HCT116 (cell line): ENCODE results near the gene SHF. TPM values are rescaled to one million over a fixed set of nuclear protein-coding genes. Genes with fewer than 3 reads are reported as not detected.

Experiments
- ATAC-seq: fragments of 200-7000 bp; cut with Tn5 transposase; 2 replicates; pipeline ENCODE4 v1.9.1; 2020; ENCODE audit warnings: mild to moderate bottlenecking, moderate library complexity
- BruUV-seq: library from RNA; stranded (reverse); fragments of 400-500 nt; replicated peaks from 2 replicates; lab custom pipeline; 2021; lab: Mats Ljungman, UMichigan
- CTCF ChIA-PET: fragments of 300-600 bp; sonication (Branson Sonifier 250); formaldehyde crosslinking; loops from one replicate; lab custom pipeline; 2021; ENCODE audit warnings: antibody characterized with exemption; lab: Charles Lee
- POLR2A ChIA-PET: fragments of 300-600, 350-600 bp; sonication (Branson Sonifier 250); formaldehyde crosslinking; loops from one replicate; lab custom pipeline; 2021; ENCODE audit warnings: antibody characterized with exemption; lab: Charles Lee
- RAD21 ChIA-PET, 2 experiments: fragments of 300-600 bp; sonication (Branson Sonifier 250); formaldehyde crosslinking; loops; one replicate each; lab custom pipeline; 2023; ENCODE audit warnings: low total read pairs in 2 of 2; ENCODE audit not compliant: uncharacterized antibody in 2 of 2, unreplicated experiment in 2 of 2, low non-redundant PET in 1 of 2; lab: Charles Lee
- DNase-seq: peaks from one replicate; pipeline ENCODE4 v3.0.0-alpha.2; 2010; ENCODE audit warnings: low read depth, low spot score
- H2AFZ ChIP-seq: fragments of 200-600 bp; shearing (Covaris generic), sonication (generic); 2 replicates; pipeline ENCODE4 v1.6.1; 2017; ENCODE audit warnings: low read depth, mixed run types, mixed read lengths, antibody characterized with exemption, low read length; ENCODE audit not compliant: poor library complexity, severe bottlenecking
- H3K27ac ChIP-seq: 2 replicates; pipeline ENCODE4 v1.5.1; 2012; ENCODE audit warnings: low read depth, low read length
- H3K27me3 ChIP-seq: fragments of 200-600 bp; sonication (generic); 2 replicates; pipeline ENCODE4 v1.6.1; 2016; ENCODE audit warnings: mixed run types, low read length, mixed read lengths; ENCODE audit not compliant: insufficient read depth
- H3K36me3 ChIP-seq, 2 experiments: fragments of 200-500 bp in 1 of 2; fragments of 200-600 bp in 1 of 2; sonication (Bioruptor generic) in 1 of 2; sonication (generic) in 1 of 2; 2 replicates each; pipeline versions ENCODE4 v1.5.1 to v1.6.1; 2014 to 2016; ENCODE audit warnings: low read length in 2 of 2, inconsistent platforms in 1 of 2, mixed read lengths in 1 of 2, mixed run types in 1 of 2; ENCODE audit not compliant: insufficient read depth in 2 of 2, control insufficient read depth in 1 of 2
- H3K4me1 ChIP-seq, 2 experiments: fragments of 200-600 bp in 1 of 2; sonication (generic) in 1 of 2; 2 replicates each; pipeline versions ENCODE4 v1.5.1 to v1.6.1; 2012 to 2017; ENCODE audit warnings: low read length in 2 of 2, inconsistent platforms in 1 of 2, mild to moderate bottlenecking in 1 of 2, mixed read lengths in 1 of 2, mixed run types in 1 of 2, moderate library complexity in 1 of 2; ENCODE audit not compliant: insufficient read depth in 2 of 2, control insufficient read depth in 1 of 2
- H3K4me2 ChIP-seq: fragments of 200-600 bp; sonication (generic); 2 replicates; pipeline ENCODE4 v1.6.1; 2017; ENCODE audit warnings: mixed run types, low read length, mixed read lengths
- H3K4me3 ChIP-seq, 2 experiments: fragments of 200-600 bp in 1 of 2; sonication (generic) in 1 of 2; replicated peaks in 1 of 2; 2 replicates each; pipeline ENCODE4 v1.5.1; 2011 to 2016; ENCODE audit warnings: low read length in 2 of 2, control low read depth in 1 of 2, low read depth in 1 of 2, mild to moderate bottlenecking in 1 of 2, mixed read lengths in 1 of 2, mixed run types in 1 of 2
- H3K79me2 ChIP-seq: fragments of 200-600 bp; sonication (generic); 2 replicates; pipeline ENCODE4 v1.6.1; 2017; ENCODE audit warnings: mild to moderate bottlenecking, mixed run types, low read length, moderate library complexity, mixed read lengths; ENCODE audit not compliant: insufficient read depth
- H3K9ac ChIP-seq: fragments of 200-600 bp; sonication (generic); 2 replicates; pipeline ENCODE4 v1.6.1; 2016; ENCODE audit warnings: low read length, mixed read lengths
- H3K9me2 ChIP-seq: fragments of 200-600 bp; sonication (generic), shearing (Covaris generic); 2 replicates; pipeline ENCODE4 v1.6.1; 2017; ENCODE audit warnings: mixed run types, mild to moderate bottlenecking, moderate library complexity; ENCODE audit not compliant: insufficient read depth
- H3K9me3 ChIP-seq, 2 experiments: fragments of 200-500 bp in 1 of 2; fragments of 200-600 bp in 1 of 2; sonication (Bioruptor generic) in 1 of 2; sonication (generic) in 1 of 2; 2 replicates each; pipeline ENCODE4 v1.6.1; 2014 to 2017; ENCODE audit warnings: low read length in 2 of 2, mixed read lengths in 2 of 2, inconsistent platforms in 1 of 2, low read depth in 1 of 2, mild to moderate bottlenecking in 1 of 2, mixed run types in 1 of 2, moderate library complexity in 1 of 2; ENCODE audit not compliant: control insufficient read depth in 1 of 2, insufficient read depth in 1 of 2
- H4K20me1 ChIP-seq: fragments of 200-600 bp; sonication (generic), shearing (Covaris generic); 2 replicates; pipeline ENCODE4 v1.6.1; 2017; ENCODE audit warnings: mixed run types, mild to moderate bottlenecking, moderate library complexity; ENCODE audit not compliant: insufficient read depth
- CBX3 ChIP-seq: IDR thresholded peaks from 2 replicates; pipeline ENCODE4 v1.6.1; 2012; ENCODE audit warnings: low read depth
- CEBPB ChIP-seq: IDR thresholded peaks from 2 replicates; pipeline ENCODE4 v1.6.1; 2012; ENCODE audit warnings: low read depth
- EZH2 ChIP-seq: fragments of 200-600 bp; sonication (generic); IDR thresholded peaks from 2 replicates; pipeline ENCODE4 v1.6.1; 2017; ENCODE audit warnings: antibody characterized with exemption, mixed run types
- POLR2A ChIP-seq: IDR thresholded peaks from 2 replicates; pipeline ENCODE4 v1.7.0; 2011; ENCODE audit warnings: borderline replicate concordance; ENCODE audit not compliant: insufficient read depth, insufficient read length; ENCODE audit errors: extremely low read depth
- SIN3A ChIP-seq: IDR thresholded peaks from 2 replicates; pipeline ENCODE4 v1.6.1; 2012; ENCODE audit warnings: low read depth
- SP1 ChIP-seq: IDR thresholded peaks from 2 replicates; pipeline ENCODE4 v1.6.1; 2012; ENCODE audit warnings: low read depth
- SRF ChIP-seq: IDR thresholded peaks from 2 replicates; pipeline ENCODE4 v1.6.1; 2012; ENCODE audit warnings: low read depth
- YY1 ChIP-seq: IDR thresholded peaks from 2 replicates; pipeline ENCODE4 v1.6.1; 2011; ENCODE audit warnings: low read length, low read depth, moderate library complexity, mild to moderate bottlenecking; ENCODE audit not compliant: insufficient replicate concordance; ENCODE audit errors: extremely low read depth
- ZNF274 ChIP-seq: fragments of 200-500 bp; sonication (Bioruptor generic); IDR thresholded peaks from 2 replicates; pipeline ENCODE4 v1.6.1; 2014; ENCODE audit warnings: mild to moderate bottlenecking, low read depth, low read length, inconsistent platforms
- intact Hi-C: fragments of 100-400 bp; cut with micrococcal nuclease; formaldehyde crosslinking; loops from 2 replicates; pipeline ENCODE4 v1.10.0; 2022
- total RNA-seq: library from RNA; stranded (reverse); gene quantifications from one replicate; pipeline ENCODE4 v1.2.1, GENCODE V29; 2021; ENCODE audit not compliant: unreplicated experiment
- TF ChIP-seq, protein P1 (sequence below), 3 experiments: fragments of 200-600 bp in 1 of 3; sonication (generic) in 1 of 3; IDR thresholded peaks in 2 of 3; conservative IDR thresholded peaks in 1 of 3; 2 replicates each; pipeline ENCODE4 v1.5.1; 2012 to 2017; ENCODE audit warnings: low read depth in 2 of 3, low read length in 2 of 3, antibody characterized with exemption in 1 of 3, borderline replicate concordance in 1 of 3, control low read depth in 1 of 3, mild to moderate bottlenecking in 1 of 3, mixed read lengths in 1 of 3, mixed run types in 1 of 3, moderate library complexity in 1 of 3; ENCODE audit not compliant: insufficient read depth in 1 of 3
- TF ChIP-seq, protein P2 (sequence below): IDR thresholded peaks from 2 replicates; pipeline ENCODE4 v1.6.1; 2012

Gene SHF
- total RNA-seq, 1 experiment from 2014 or later, result 2.6 TPM

GRCh38 chr15:45141386-45141785, 46.4 kb downstream of the SHF start:
- ChIA-PET POLR2A (no interaction called here), RAD21 (no interaction called here), CTCF (no interaction called here)
- Histone ChIP-seq H3K9me3 (no peaks in the 10 kb centered on the region), H3K9me2 (no peaks in the 10 kb centered on the region), H3K36me3 (peaks cover 2 to 5% of the 10 kb centered on the region in 2 experiments; a peak in 1 of 4 replicates), H3K4me2 (no peak overlapping the region), H3K27me3 (no peaks in the 10 kb centered on the region), H3K9ac (no peak overlapping the region), H4K20me1 (no peaks in the 10 kb centered on the region), H3K79me2 (no peaks in the 10 kb centered on the region), H3K4me3 (no peak overlapping the region), H3K27ac (no peak overlapping the region), H3K4me1 (no peaks in the 10 kb centered on the region), H2AFZ (no peak overlapping the region)
- DNase-seq, result no peak
- intact Hi-C loops, result no loop called here
- BruUV-seq, result no TSS peak
- no peak for TF ChIP-seq SP1
- no peak for TF ChIP-seq CBX3
- TF ChIP-seq YY1, result no peak
- TF ChIP-seq SIN3A, result no peak
- TF ChIP-seq, protein P1, sequence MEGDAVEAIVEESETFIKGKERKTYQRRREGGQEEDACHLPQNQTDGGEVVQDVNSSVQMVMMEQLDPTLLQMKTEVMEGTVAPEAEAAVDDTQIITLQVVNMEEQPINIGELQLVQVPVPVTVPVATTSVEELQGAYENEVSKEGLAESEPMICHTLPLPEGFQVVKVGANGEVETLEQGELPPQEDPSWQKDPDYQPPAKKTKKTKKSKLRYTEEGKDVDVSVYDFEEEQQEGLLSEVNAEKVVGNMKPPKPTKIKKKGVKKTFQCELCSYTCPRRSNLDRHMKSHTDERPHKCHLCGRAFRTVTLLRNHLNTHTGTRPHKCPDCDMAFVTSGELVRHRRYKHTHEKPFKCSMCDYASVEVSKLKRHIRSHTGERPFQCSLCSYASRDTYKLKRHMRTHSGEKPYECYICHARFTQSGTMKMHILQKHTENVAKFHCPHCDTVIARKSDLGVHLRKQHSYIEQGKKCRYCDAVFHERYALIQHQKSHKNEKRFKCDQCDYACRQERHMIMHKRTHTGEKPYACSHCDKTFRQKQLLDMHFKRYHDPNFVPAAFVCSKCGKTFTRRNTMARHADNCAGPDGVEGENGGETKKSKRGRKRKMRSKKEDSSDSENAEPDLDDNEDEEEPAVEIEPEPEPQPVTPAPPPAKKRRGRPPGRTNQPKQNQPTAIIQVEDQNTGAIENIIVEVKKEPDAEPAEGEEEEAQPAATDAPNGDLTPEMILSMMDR (IDR thresholded peaks at IDR 0.05 in 2 of 3, conservative IDR thresholded peaks at IDR 0.05 in 1 of 3; ENCODE audit: borderline replicate concordance in 1 of 3, insufficient read depth in 1 of 3, low read depth in 2 of 3, low read length in 2 of 3), result no peak
- no peak for TF ChIP-seq CEBPB
- no peak for TF ChIP-seq ZNF274
- TF ChIP-seq SRF, result no peak
- no peak for TF ChIP-seq POLR2A
- no peak for TF ChIP-seq EZH2
- TF ChIP-seq, protein P2, sequence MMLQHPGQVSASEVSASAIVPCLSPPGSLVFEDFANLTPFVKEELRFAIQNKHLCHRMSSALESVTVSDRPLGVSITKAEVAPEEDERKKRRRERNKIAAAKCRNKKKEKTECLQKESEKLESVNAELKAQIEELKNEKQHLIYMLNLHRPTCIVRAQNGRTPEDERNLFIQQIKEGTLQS, result no peak
- ATAC-seq, result no peak
